PC-9 (cell line): Measurements from ENCODE around the gene SLC38A10. TPM values are rescaled to one million over a fixed set of nuclear protein-coding genes. Genes with fewer than 3 reads are reported as not detected.
A peak's percentile ranks its signal among the peaks of the same experiment; 100 is the strongest.

Source experiments
- BruUV-seq: library from RNA; stranded (reverse); fragments of 400-500 nt; replicated peaks from 2 replicates; lab custom pipeline; 2021; lab: Mats Ljungman, UMichigan
- CTCF ChIA-PET: fragments of 300-600 bp; sonication (Branson Sonifier 250); formaldehyde crosslinking; loops from one replicate; lab custom pipeline; 2022; ENCODE audit warnings: antibody characterized with exemption; lab: Charles Lee
- POLR2A ChIA-PET: fragments of 300-600 bp; sonication (Branson Sonifier 250); formaldehyde crosslinking; loops from one replicate; lab custom pipeline; 2022; ENCODE audit warnings: antibody characterized with exemption; ENCODE audit not compliant: unreplicated experiment; lab: Charles Lee
- DNase-seq, 2 experiments: peaks; one replicate each; pipeline versions ENCODE4 v3.0.0 to v3.0.0-alpha.2; 2015 to 2022; ENCODE audit warnings: mixed read lengths in 1 of 2
- H2AFZ ChIP-seq: fragments of 200-600 bp; sonication (generic); 2 replicates; pipeline ENCODE4 v1.8.1; 2017; ENCODE audit warnings: antibody characterized with exemption
- H3F3A ChIP-seq: fragments of 200-600 bp; sonication (generic); 2 replicates; pipeline ENCODE4 v1.8.1; 2017; ENCODE audit warnings: antibody characterized with exemption, mild to moderate bottlenecking, low read depth; ENCODE audit not compliant: insufficient read depth
- H3K27ac ChIP-seq: fragments of 200-600 bp; sonication (generic); 2 replicates; pipeline ENCODE4 v1.6.1; 2016; ENCODE audit warnings: mixed run types
- H3K27me3 ChIP-seq: fragments of 200-600 bp; sonication (generic); 2 replicates; pipeline ENCODE4 v1.6.1; 2016; ENCODE audit warnings: low read depth, mixed run types; ENCODE audit not compliant: insufficient read depth
- H3K36me3 ChIP-seq: fragments of 200-600 bp; sonication (generic); 2 replicates; pipeline ENCODE4 v1.6.1; 2016; ENCODE audit warnings: low read depth, mixed run types
- H3K4me1 ChIP-seq: fragments of 200-600 bp; sonication (generic); replicated peaks from 2 replicates; pipeline ENCODE4 v1.6.1; 2016; ENCODE audit warnings: mixed run types; ENCODE audit not compliant: insufficient read depth
- H3K4me2 ChIP-seq: fragments of 200-600 bp; sonication (generic); 2 replicates; pipeline ENCODE4 v1.6.1; 2017; ENCODE audit warnings: mixed run types
- H3K4me3 ChIP-seq: fragments of 200-600 bp; sonication (generic); 2 replicates; pipeline ENCODE4 v1.6.1; 2016; ENCODE audit warnings: mixed run types
- H3K79me2 ChIP-seq: fragments of 200-600 bp; sonication (generic); 2 replicates; pipeline ENCODE4 v1.6.1; 2017; ENCODE audit warnings: low read depth, mixed run types
- H3K9me2 ChIP-seq: fragments of 200-600 bp; sonication (generic); 2 replicates; pipeline ENCODE4 v1.8.1; 2017; ENCODE audit warnings: mild to moderate bottlenecking; ENCODE audit not compliant: insufficient read depth
- H3K9me3 ChIP-seq: fragments of 200-600 bp; sonication (generic); 2 replicates; pipeline ENCODE4 v1.8.1; 2016; ENCODE audit warnings: low read depth; ENCODE audit not compliant: insufficient read depth
- H4K20me1 ChIP-seq: fragments of 200-600 bp; sonication (generic); 2 replicates; pipeline ENCODE4 v1.8.1; 2017; ENCODE audit not compliant: insufficient read depth
- CTCF ChIP-seq: fragments of 200-600 bp; sonication (generic); conservative IDR thresholded peaks from 2 replicates; pipeline ENCODE4 v1.6.1; 2017; ENCODE audit warnings: mixed run types, antibody characterized with exemption, mild to moderate bottlenecking, moderate library complexity
- EZH2 ChIP-seq: fragments of 200-600 bp; sonication (generic); IDR thresholded peaks from 2 replicates; pipeline ENCODE4 v1.8.0; 2017; ENCODE audit warnings: antibody characterized with exemption, low read depth
- intact Hi-C: fragments of 100-400 bp; cut with micrococcal nuclease; formaldehyde crosslinking; loops from one replicate; pipeline ENCODE4 v1.10.0; 2022; ENCODE audit not compliant: unreplicated experiment
- total RNA-seq: library from RNA; stranded (reverse); gene quantifications from 2 replicates; pipeline ENCODE4 v1.2.3, GENCODE V29; 2021

The SLC38A10 gene
- total RNA-seq, 1 experiment from 2014 or later: 127 TPM

DNA sequence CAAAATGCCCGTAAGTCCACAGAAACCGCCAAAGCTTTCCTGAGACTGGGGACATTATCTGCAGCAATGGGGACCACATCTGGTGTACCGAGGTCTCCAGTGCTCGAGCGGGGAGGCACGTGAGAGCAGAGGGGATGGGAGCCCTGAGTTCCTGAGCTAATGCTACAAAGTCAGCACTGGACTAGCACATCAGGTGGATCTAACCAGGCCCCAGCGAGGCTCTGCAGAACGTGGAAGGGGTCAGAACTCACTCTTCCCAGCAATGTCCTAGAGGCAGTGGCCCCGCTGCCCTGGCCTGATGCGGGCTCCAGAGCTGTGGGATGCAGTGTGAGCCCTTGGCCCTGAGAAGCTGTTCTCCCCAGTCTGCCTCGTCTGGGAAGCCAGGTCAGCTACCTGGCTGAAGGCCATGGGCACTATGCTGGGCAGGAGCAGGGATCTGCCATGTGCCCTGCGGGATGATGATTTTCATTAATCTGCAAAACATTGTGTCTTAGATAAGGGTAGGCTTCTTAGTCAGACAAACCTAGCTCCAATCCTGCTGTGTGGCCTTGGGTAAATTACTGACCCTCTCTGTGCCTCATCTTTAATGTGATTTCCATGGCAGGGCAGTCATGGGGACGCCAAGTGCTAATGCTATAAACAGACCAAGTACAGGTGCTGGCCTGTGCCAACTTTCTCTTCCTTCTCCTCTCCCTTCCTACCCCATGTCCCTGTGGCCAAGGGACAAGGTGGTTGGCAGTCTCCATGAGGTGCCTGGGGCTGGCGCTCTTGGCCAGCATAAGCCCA is 40.1 kb upstream of the SLC38A10 start:
- H3K4me2 ChIP-seq: peak overlapping the region; percentile 64
- intact Hi-C loops: no loop called here
- ChIA-PET CTCF (no interaction called here), POLR2A (interaction anchor here (0.5 to 0.9 kb wide), 5 partner anchors 39 to 88 kb away, joined by 3 to 14 read pairs (median 4); partner anchors contain the start of gene BAHCC1)
- TF ChIP-seq EZH2: no peak
- TF ChIP-seq CTCF: no peak
- no peaks in the 10 kb centered on the region for H3K9me2 ChIP-seq
- no peaks in the 10 kb centered on the region for H3K36me3 ChIP-seq
- no peaks in the 10 kb centered on the region for H3K27me3 ChIP-seq
- H3K27ac ChIP-seq: peak overlapping the region; percentile 48
- H3K4me3 ChIP-seq: no peak overlapping the region
- DNase-seq: no peak
- H3K4me1 ChIP-seq: peaks cover 57% of the 10 kb centered on the region
- no peak overlapping the region for H2AFZ ChIP-seq
- no peaks in the 10 kb centered on the region for H4K20me1 ChIP-seq
- H3F3A ChIP-seq: peaks cover 17% of the 10 kb centered on the region; the same call in 1 of the 2 replicates
- BruUV-seq: no TSS peak
- H3K9me3 ChIP-seq: no peaks in the 10 kb centered on the region
- 0 out of 2 replicates have a peak, but pooled peaks cover 4% of the 10 kb centered on the region for H3K79me2 ChIP-seq

DNA sequence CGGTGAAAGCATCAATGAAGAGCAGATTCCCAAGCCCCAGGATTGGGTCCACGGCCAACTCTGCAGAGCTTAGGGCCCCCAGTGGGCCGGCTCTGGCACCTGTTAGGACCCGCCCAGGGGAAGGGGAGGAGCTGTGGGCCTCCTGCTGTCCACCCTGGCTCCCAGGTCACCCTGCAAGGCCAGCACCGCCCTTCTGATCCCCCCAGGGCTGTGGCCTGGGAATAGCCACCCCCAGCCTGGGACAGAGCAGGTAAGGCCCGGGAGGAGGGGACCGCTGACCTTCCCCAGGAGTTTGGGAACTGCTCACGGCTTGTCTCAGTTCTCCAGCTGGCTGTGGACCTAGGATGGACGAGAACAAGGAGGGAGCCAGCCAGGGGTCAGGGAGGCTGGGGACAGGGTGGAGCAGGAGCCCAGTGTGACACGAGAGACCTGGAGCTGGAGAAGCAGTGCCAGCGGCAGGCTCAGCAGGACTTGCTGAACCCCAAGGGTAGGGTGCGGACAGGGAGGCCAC is 39.3 kb upstream of the SLC38A10 start:
- Histone ChIP-seq H3K4me3 (no peak overlapping the region), H2AFZ (no peak overlapping the region), H3K4me2 (0 out of 2 replicates have a peak overlapping the region, but pooled peaks have one; percentile 64), H3K27ac (no peak overlapping the region), H3K4me1 (peaks cover 57% of the 10 kb centered on the region), H3K79me2 (0 out of 2 replicates have a peak, but pooled peaks cover 4% of the 10 kb centered on the region), H4K20me1 (no peaks in the 10 kb centered on the region), H3F3A (peaks cover 23% of the 10 kb centered on the region), H3K36me3 (no peaks in the 10 kb centered on the region), H3K9me3 (no peaks in the 10 kb centered on the region), H3K9me2 (no peaks in the 10 kb centered on the region), H3K27me3 (no peaks in the 10 kb centered on the region)
- DNase-seq: no peak
- no TSS peak for BruUV-seq
- CTCF ChIA-PET: no interaction called here
- POLR2A ChIA-PET: interaction anchor here (0.5 kb wide), 2 partner anchors 38 to 59 kb away, joined by 3 to 14 read pairs; no protein-coding TSS in a partner anchor
- intact Hi-C loops: no loop called here
- TF ChIP-seq CTCF (no peak), EZH2 (no peak)

- ChIA-PET CTCF (no interaction called here), POLR2A (no interaction called here)
- BruUV-seq: no TSS peak
Observed at GRCh38 chr17:81333616-81334368, 38.7 kb upstream of the SLC38A10 start.

More at GRCh38 chr17:81333616-81334368, 38.7 kb upstream of the SLC38A10 start:
- Histone ChIP-seq H2AFZ (no peak overlapping the region), H3K4me3 (no peak overlapping the region), H4K20me1 (no peaks in the 10 kb centered on the region), H3K36me3 (no peaks in the 10 kb centered on the region), H3K9me2 (no peaks in the 10 kb centered on the region), H3K27ac (no peak overlapping the region), H3K9me3 (no peaks in the 10 kb centered on the region), H3K4me1 (peaks cover 56% of the 10 kb centered on the region), H3K79me2 (0 out of 2 replicates have a peak, but pooled peaks cover under 1% of the 10 kb centered on the region), H3K27me3 (no peaks in the 10 kb centered on the region), H3F3A (peaks cover 29% of the 10 kb centered on the region), H3K4me2 (0 out of 2 replicates have a peak overlapping the region, but pooled peaks have one; percentile 64)
- TF ChIP-seq EZH2: no peak
- TF ChIP-seq CTCF: no peak
- no peak for DNase-seq
- intact Hi-C loops: no loop called here
